ACC112 (cell line): ENCODE results near the gene TP53I11.

ENCODE experiments used
- H2AFZ ChIP-seq: fragments of 200-600 bp; sonication (generic); one replicate; pipeline ENCODE4 v1.6.0; 2017; ENCODE audit warnings: antibody characterized with exemption, low read length; ENCODE audit not compliant: unreplicated experiment
- H3K27ac ChIP-seq: fragments of 200-600 bp; sonication (generic); 2 replicates; pipeline ENCODE4 v1.5.1; 2014; ENCODE audit warnings: low read depth, mild to moderate bottlenecking, antibody characterized with exemption, low read length, moderate library complexity
- H3K27me3 ChIP-seq: fragments of 200-600 bp; sonication (generic); 2 replicates; pipeline ENCODE4 v1.6.1; 2014; ENCODE audit warnings: mild to moderate bottlenecking, antibody characterized with exemption, low read length, moderate library complexity, mixed read lengths; ENCODE audit not compliant: insufficient read depth
- H3K36me3 ChIP-seq: fragments of 200-600 bp; sonication (generic); 2 replicates; pipeline ENCODE4 v1.6.1; 2016; ENCODE audit warnings: mild to moderate bottlenecking, antibody characterized with exemption, low read length, moderate library complexity, mixed read lengths; ENCODE audit not compliant: insufficient read depth
- H3K4me1 ChIP-seq: fragments of 200-600 bp; sonication (generic); one replicate; pipeline ENCODE4 v1.6.1; 2016; ENCODE audit warnings: low read length, mixed read lengths; ENCODE audit not compliant: insufficient read depth, unreplicated experiment, control insufficient read depth
- H3K4me3 ChIP-seq: fragments of 200-600 bp; sonication (generic); 2 replicates; pipeline ENCODE4 v1.5.1; 2014; ENCODE audit warnings: mild to moderate bottlenecking, low read depth, low read length
- H3K79me2 ChIP-seq: fragments of 200-600 bp; sonication (generic); one replicate; pipeline ENCODE4 v1.6.0; 2016; ENCODE audit warnings: low read length; ENCODE audit not compliant: control insufficient read depth, unreplicated experiment, insufficient read depth

Gene TP53I11

GRCh38 chr11:44978274-44978960 is 27.7 kb upstream of the TP53I11 start:
- Histone ChIP-seq H3K27ac (no peak overlapping the region), H3K79me2 (no peaks in the 10 kb centered on the region), H2AFZ (no peak overlapping the region), H3K4me1 (no peaks in the 10 kb centered on the region), H3K27me3 (no peaks in the 10 kb centered on the region), H3K4me3 (no peak overlapping the region), H3K36me3 (no peaks in the 10 kb centered on the region)

GRCh38 chr11:44977493-44977984 is 26.9 kb upstream of the TP53I11 start:
- no peak overlapping the region for H3K27ac ChIP-seq
- no peaks in the 10 kb centered on the region for H3K79me2 ChIP-seq
- H3K4me3 ChIP-seq, result no peak overlapping the region
- no peaks in the 10 kb centered on the region for H3K27me3 ChIP-seq
- no peaks in the 10 kb centered on the region for H3K4me1 ChIP-seq
- H3K36me3 ChIP-seq, result no peaks in the 10 kb centered on the region
- H2AFZ ChIP-seq, result no peak overlapping the region

GRCh38 chr11:44976576-44976975 is 25.9 kb upstream of the TP53I11 start:
- Histone ChIP-seq H3K4me1 (no peaks in the 10 kb centered on the region), H2AFZ (no peak overlapping the region), H3K27ac (no peak overlapping the region), H3K4me3 (no peak overlapping the region), H3K27me3 (no peaks in the 10 kb centered on the region), H3K79me2 (no peaks in the 10 kb centered on the region), H3K36me3 (no peaks in the 10 kb centered on the region)

- Histone ChIP-seq H3K4me1 (no peaks in the 10 kb centered on the region), H3K79me2 (no peaks in the 10 kb centered on the region), H3K27me3 (no peaks in the 10 kb centered on the region), H3K27ac (no peak overlapping the region), H2AFZ (no peak overlapping the region), H3K4me3 (no peak overlapping the region), H3K36me3 (no peaks in the 10 kb centered on the region)
Measured at GRCh38 chr11:44974402-44975000, 23.8 kb upstream of the TP53I11 start.

GRCh38 chr11:44973632-44974401 is 23.1 kb upstream of the TP53I11 start:
- Histone ChIP-seq H3K4me1 (no peaks in the 10 kb centered on the region), H3K27me3 (no peaks in the 10 kb centered on the region), H2AFZ (no peak overlapping the region), H3K27ac (no peak overlapping the region), H3K79me2 (no peaks in the 10 kb centered on the region), H3K36me3 (no peaks in the 10 kb centered on the region), H3K4me3 (no peak overlapping the region)

GRCh38 chr11:44972746-44973435 is 22.2 kb upstream of the TP53I11 start:
- Histone ChIP-seq H3K4me1 (no peaks in the 10 kb centered on the region), H3K36me3 (no peaks in the 10 kb centered on the region), H2AFZ (no peak overlapping the region), H3K4me3 (no peak overlapping the region), H3K79me2 (no peaks in the 10 kb centered on the region), H3K27me3 (no peaks in the 10 kb centered on the region), H3K27ac (no peak overlapping the region)

GRCh38 chr11:44971185-44971584 is 20.5 kb upstream of the TP53I11 start:
- H3K4me1 ChIP-seq, result no peaks in the 10 kb centered on the region

GRCh38 chr11:44970293-44970692 is 19.6 kb upstream of the TP53I11 start:
- no peaks in the 10 kb centered on the region for H3K79me2 ChIP-seq
- H2AFZ ChIP-seq, result no peak overlapping the region
- no peak overlapping the region for H3K4me3 ChIP-seq
- no peak overlapping the region for H3K27ac ChIP-seq
- H3K4me1 ChIP-seq, result no peaks in the 10 kb centered on the region
- H3K36me3 ChIP-seq, result no peaks in the 10 kb centered on the region
- H3K27me3 ChIP-seq, result no peaks in the 10 kb centered on the region

More at GRCh38 chr11:44971185-44971584, 20.5 kb upstream of the TP53I11 start:
- no peaks in the 10 kb centered on the region for H3K36me3 ChIP-seq
- no peaks in the 10 kb centered on the region for H3K27me3 ChIP-seq
- H2AFZ ChIP-seq, result no peak overlapping the region
- no peak overlapping the region for H3K4me3 ChIP-seq
- no peaks in the 10 kb centered on the region for H3K79me2 ChIP-seq
- H3K27ac ChIP-seq, result no peak overlapping the region

GRCh38 chr11:44969651-44970252 is 19.1 kb upstream of the TP53I11 start:
- Histone ChIP-seq H3K27ac (no peak overlapping the region), H3K79me2 (no peaks in the 10 kb centered on the region), H3K27me3 (no peaks in the 10 kb centered on the region), H3K4me1 (no peaks in the 10 kb centered on the region), H2AFZ (no peak overlapping the region), H3K36me3 (no peaks in the 10 kb centered on the region), H3K4me3 (no peak overlapping the region)

- no peaks in the 10 kb centered on the region for H3K4me1 ChIP-seq
- no peak overlapping the region for H3K4me3 ChIP-seq
- H3K79me2 ChIP-seq, result no peaks in the 10 kb centered on the region
- no peak overlapping the region for H3K27ac ChIP-seq
- no peaks in the 10 kb centered on the region for H3K27me3 ChIP-seq
- H3K36me3 ChIP-seq, result no peaks in the 10 kb centered on the region
- H2AFZ ChIP-seq, result no peak overlapping the region
Measured at GRCh38 chr11:44968510-44968909, 17.8 kb upstream of the TP53I11 start.
